GM19239 (cell line): ENCODE data around the gene SPEN.

Experiments used
- DNase-seq: peaks from one replicate; pipeline ENCODE4 v3.0.0; 2011; ENCODE audit warnings: low spot score; ENCODE audit not compliant: insufficient read length
- FAIRE-seq: peaks from 2 replicates; lab custom pipeline; 2011; peaks lifted over from hg19 to GRCh38; lab: Jason Lieb, UNC

Gene SPEN

DNA sequence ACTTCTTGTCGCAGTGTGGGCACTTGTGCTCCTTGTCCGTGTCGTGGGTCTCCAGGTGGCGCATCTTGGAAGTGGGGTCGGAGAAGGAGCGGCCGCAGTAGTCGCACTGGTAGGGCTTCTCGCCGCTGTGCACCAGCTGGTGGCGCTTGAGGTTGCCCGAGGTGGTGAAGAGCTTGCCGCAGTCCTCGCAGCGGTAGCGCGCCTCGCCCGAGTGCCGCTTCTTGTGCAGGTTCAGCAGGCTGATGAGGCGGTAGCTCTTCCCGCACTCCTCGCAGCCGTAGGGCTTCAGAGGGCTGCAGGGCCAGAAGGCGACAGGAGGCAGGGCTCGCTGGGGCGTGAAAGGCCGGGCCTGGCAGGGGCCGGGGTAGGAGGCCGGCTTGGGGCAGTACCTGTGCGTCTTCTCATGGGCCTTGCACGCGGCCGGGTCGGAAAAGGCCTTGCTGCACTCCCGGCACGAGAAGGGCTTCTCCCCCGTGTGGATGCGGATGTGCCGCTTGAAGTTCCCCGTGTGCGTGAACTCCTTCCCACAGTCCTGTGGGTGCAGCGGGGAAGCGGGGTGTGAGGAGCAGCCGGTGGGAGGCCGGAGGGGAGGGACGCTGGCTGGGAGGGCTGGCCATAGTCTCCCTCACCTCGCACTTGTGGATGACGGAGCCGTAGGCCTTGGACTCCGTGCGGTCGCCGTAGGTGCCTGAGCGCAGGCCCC, 97.0 kb downstream of the SPEN start:
- DNase-seq: no peak
- no peak for FAIRE-seq

GRCh38 chr1:15945011-15945831, 97.7 kb downstream of the SPEN start:
- no peak for FAIRE-seq
- DNase-seq: no peak

DNA sequence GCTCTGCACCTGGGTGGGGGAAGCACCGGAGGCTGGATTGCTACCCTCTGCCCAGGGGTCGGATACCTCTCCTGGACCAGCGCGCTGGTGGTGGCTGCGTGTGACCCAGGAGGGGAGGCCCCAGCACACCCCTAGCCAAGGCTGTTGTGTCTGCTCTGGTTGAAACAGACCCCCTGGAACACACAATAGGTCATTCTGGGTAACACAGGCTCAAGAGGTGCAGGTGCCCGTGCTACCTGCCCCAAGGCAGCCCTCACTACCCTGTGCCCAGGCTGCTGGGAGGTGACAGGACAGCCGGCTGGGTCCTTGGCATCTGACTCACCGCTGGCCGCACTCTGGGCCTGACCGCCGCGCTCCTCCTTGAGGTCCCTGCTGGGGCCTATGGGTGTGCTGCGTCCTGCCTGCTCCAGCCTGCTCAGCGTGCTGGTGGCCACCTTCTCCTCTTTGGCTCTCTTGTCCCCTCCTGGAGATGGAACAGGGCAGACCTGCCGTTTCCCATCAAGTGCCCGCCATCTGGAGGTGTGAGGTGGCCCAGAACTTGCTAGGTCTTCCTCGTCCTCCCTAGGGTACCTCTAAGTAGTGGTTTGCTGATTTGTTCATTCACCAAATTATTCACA, 98.4 kb downstream of the SPEN start:
- no peak for FAIRE-seq
- DNase-seq: no peak

- no peak for DNase-seq
- no peak for FAIRE-seq
Observed at GRCh38 chr1:15946571-15947381, 99.3 kb downstream of the SPEN start.

- FAIRE-seq: no peak
- no peak for DNase-seq
Observed at GRCh38 chr1:15947382-15948090, 100.0 kb downstream of the SPEN start.

GRCh38 chr1:15948091-15948591, 100.6 kb downstream of the SPEN start:
- DNase-seq: no peak

DNA sequence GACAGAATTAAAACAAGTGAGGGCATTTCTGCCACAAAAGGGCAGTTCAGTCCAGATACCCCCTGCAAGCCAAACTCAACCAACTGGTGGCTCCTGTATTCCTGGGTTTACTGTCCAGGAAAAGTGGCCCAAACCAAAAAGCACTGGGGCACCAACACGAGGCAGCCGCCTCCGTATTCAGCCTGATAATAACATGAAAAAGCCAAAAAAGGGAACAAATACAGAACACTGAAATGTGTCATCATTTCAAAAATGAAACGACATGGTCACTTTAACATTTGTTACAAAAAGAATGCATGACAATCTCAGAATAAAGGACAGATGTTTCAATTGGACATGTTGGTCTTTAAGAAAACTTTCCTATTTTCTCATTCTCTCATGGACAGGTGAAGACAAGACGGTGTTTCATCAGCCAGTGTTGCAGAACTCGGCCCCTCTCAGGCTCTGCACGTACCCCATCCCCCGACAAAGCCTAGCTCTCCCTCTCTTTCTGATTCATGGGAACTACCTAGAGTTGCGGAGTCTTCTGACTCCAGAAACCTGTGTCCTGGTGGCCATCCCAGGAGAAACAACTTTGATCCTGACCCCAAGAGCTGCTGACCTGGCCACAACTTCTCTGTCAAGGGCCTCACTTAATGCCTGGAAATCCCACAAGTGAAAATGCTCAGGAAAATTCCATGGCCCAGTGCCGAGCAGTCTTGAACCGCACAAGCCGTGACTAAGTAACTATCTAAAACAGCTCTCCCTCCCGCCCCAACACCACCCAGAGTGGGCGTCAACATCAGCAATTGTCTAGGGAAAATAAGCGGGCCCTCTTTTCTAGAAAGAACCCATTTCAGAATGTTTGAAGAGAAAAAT, 101.3 kb downstream of the SPEN start:
- no peak for DNase-seq
- peak; percentile 70 for FAIRE-seq

More at GRCh38 chr1:15948091-15948591, 100.6 kb downstream of the SPEN start:
- FAIRE-seq: no peak

DNA sequence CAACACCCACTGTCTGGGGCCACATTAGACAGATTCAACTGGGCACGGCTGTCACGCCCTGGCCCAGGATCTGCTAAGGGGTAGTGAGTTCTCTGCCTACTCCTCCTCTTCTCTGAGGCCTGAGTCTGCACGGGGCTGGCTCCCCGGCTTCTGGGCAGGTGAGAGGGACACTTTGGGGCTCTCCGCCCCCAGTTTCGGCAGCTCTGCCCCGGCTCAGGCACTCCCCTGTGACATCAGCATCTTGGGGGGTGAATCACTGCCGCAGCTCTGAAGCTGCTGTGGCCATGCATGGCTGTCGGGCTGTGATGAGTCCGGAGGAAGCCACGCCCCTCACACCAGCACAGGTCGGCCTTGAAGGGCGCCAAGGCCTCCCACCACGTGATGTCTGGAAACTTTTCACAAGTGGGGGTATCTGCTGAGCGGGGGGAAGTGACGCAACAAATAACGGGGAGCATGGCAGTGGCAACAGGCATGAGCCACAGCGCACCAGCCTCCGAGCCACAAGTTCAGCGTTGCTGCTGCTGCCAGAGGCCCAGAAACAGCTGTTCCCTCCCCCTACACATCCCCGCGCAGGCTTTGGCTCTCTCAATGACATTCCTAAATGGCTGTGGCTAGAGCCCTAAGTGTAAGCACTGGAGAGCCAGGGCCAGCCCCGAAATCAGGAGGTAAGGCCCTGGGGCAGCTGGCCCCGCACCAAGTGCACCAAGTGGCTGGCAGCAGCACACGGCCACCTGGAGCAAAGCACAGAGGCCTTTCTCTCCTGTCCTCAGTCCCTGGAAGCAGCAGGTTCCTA, 102.1 kb downstream of the SPEN start:
- DNase-seq (peak; percentile 69), FAIRE-seq (peak; percentile 76)

DNA sequence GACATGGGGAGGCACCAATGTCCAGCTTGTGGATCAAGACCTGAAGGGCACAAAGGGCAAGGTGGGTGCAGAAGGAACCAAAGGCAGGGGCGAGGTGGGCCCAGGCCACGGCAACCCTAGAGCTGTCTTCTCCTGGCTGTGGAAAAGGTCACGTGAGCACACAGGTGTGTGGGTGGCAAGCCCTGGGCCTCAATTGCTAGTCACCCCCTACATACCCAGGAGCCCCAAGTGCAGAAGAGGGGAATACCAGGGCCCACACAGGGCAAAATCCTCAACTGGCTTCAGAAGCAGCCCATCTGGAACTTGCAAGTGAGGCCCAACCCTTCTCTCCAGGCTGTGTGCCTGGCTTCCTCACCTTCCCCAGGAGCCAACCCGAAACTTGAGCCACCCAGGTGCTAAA, 102.8 kb downstream of the SPEN start:
- DNase-seq (no peak), FAIRE-seq (no peak)

DNA sequence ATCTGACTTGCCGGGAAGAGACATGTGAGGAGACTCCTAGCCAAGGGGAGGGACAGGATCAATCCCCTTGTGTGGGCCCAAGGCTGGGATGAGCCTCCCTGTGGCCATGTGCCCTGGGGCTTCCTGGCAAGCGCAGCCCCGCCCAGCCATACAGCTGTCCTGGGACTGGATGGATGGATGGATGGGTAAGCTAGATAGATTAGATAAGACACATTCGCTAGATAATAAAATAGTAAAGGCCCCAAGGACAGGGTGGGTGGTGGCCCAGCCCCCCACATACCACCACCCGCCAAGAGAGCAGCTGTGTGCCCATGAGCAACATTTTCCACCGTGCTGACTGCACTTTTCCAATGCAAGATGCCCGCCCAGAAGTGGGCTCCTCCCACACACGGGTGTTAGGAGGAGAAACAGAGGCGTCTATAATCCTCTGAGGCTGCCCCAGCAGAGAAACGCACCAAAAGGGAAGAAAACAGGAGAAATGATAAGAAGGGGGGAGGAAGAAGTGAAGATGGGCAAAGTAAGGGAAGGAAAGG, 103.3 kb downstream of the SPEN start:
- FAIRE-seq (no peak), DNase-seq (no peak)

GRCh38 chr1:15951341-15952153, 104.0 kb downstream of the SPEN start:
- FAIRE-seq (no peak), DNase-seq (no peak)

DNA sequence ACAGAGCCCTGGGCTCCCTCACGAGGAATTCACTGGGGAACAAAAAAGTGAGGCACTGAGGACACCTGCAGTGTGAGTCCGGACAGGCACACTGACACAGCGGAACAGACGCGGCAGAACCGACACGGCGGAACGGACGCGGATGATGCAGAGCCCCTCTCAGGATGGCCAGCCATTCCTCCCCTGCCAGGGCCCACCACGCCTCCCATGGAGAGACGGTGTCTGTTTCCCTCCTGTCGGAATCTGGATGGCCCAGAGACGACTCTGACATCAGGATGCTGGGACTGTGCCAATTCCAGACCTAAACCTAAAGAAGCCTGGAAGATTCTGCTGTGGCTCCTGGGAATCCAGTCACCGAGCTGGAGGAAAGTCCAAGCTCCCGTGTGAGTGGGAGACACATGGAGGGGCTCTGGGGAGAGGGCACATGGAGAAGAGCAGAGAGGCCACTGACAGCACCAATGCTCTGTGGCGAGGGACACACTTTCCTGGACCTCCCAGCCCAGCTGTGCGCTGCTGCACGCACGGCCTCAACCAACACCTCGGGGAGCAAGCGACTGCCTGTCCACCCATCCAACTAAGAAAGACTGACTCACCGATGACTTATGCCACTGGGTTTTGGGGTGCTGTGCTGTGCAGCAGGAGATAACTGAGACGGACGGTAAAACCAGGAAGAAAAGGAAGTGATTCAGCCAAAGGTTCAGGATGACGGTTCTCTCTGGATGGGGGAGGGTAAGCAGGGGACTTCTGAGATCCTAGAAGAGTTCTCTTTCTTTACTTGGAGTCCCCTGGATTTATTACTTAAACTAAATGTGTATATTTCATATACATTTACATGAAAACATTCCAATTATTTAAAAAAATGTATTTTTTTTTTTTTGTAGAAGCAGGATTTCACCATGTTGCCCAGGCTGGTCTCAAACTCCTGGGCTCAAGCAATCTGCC, 105.1 kb downstream of the SPEN start:
- DNase-seq (no peak), FAIRE-seq (no peak)

- no peak for DNase-seq
- no peak for FAIRE-seq
Observed at GRCh38 chr1:15953294-15953771, 105.8 kb downstream of the SPEN start.

DNA sequence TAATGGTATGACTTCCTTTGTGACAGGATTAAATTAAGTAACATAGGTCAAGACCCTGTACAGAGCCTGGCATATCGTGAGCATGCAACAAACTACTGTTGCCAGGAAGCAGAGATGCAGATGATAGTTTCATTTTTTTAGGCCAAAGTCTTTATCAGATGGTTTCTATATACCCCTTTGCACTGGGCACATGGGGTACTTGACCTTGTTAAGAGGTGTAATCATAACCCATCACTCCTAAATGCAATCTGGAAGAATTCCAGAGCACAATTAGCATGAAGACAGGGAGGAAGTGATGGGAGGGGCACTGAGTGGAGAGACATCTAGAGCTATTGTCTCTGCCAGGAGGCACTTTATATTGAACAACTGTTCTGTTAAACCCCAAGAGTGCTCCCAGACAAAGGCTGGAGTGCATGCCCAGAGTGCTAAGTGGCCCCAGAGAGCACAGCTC, 106.3 kb downstream of the SPEN start:
- FAIRE-seq (no peak), DNase-seq (no peak)

DNA sequence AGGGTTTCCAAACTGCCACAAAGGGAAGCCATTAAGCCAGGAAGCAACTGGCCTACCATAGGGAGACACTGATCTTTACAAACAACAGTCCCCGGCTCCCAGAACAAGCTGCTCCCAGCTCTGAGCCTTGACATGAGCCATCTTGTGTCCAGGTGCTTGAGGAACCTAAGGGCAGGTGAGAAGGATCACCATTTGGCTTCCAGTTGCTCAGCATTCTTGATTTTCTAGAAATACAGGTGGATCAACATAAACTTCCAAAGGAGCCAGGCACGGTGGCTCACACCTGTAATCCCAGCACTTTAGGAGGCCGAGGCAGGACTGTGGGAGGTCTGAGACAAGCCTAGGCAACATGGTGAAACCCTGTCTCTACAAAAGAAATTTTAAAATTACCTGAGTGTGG, 106.8 kb downstream of the SPEN start:
- FAIRE-seq: no peak

GRCh38 chr1:15955552-15955951, 108.0 kb downstream of the SPEN start:
- no peak for FAIRE-seq

More for the DNA sequence above, 106.8 kb downstream of the SPEN start:
- DNase-seq: no peak

More at GRCh38 chr1:15955552-15955951, 108.0 kb downstream of the SPEN start:
- DNase-seq: no peak
